NCI-H510A (cell line): ENCODE results near the gene SHH.
"Not testable (repeated sequence)": the region's sequence is repeated elsewhere in the genome, so short reads cannot be mapped to it uniquely, and the experiment has no call there.

Source experiments
- DNase-seq: peaks from one replicate; lab custom pipeline; 2025; lab: John Stamatoyannopoulos, UW

Gene SHH

DNA sequence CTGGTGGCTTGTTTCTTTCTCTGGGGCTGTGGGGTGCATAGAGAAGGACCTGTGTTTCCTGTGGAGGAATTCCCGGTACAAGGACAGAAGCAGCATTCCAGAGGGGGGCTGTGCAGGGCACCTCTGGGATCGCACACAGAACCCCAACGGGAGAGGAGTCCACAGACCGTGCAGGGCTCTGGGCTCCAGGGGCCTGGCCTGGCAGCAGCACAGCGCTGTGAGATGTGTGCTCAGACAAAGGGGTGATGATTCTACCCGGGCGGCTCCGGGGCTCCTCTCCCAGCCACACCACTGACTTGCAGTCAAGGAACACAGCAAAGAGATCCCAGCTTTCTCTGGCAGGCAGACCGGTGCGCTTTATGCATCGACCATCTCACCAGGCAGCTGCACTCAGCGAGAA is 6.9 kb upstream of the SHH start:
- DNase-seq = no peak

DNA sequence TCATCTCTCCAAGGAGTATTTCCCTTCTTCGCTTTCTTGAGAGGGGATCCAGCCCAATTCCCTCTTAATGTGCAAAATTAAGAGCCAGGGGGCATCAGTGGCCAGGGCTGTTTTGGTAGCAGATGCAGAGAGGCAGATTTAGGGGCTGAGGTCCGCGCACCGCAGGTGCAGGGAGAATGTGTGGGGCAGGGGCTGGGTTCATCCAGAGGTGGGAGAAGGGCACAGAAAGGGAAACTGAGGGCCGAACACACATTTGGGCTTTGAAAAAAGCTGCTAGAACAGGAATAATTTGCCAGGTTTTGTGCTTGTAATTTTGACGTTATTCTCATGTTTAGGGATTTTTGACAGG is 6.5 kb upstream of the SHH start:
- DNase-seq = no peak

DNA sequence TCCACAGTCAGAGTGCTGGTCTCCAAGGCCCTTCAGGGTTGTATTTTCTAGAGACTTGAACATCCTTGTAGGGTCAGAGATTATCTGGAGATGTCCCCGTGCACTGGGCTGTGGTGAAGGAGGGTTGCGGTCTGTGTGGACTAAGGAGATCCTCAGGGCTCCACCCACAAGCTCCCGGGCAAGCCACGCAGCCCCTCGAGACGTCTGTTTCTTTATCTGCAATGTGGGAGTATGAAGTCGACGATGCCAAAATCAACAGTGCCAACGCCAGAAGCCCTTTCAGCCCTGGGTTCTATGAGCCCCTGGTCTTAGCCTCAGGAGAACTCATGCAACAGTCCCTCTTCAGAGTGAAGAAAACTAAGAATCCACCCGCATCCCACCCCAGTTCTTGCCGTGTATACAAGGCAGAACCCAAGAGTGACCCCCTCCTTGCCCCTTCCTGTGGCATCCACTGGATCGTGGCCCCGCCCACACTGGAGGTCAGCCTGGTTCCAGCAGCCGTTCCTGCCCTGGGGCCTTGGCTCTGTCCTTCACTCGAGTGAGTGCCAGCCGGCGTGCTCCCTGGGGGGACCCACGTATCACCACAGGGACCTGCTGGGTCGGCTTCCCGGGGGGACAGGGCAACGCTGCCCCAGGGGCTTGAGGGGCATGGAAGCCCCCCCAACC is 6.0 kb upstream of the SHH start:
- DNase-seq = no peak

- not testable (repeated sequence) for DNase-seq
These were observed 5.3 kb upstream of the SHH start for GRCh38 chr7:155817515-155817914.

DNA sequence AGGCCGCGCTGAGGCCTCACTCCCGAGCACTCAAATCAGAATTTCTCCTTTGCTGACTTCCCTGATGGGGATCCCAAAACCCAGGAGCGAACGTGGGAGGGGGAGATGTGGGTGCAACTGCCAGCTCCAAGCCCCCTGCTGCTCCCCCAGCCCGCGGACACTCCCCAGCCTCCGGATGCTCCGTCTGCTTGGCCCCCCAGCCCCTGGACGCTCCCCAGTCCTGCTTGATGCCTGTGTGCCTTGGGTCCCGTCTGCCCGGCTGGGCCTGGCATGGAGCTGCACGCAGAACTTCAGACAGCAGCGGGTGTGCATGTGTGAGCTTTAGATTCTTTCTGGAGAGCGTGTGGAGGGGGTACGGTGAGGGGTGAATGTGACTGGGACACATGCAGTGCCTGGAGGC is 4.7 kb upstream of the SHH start:
- no peak for DNase-seq

DNA sequence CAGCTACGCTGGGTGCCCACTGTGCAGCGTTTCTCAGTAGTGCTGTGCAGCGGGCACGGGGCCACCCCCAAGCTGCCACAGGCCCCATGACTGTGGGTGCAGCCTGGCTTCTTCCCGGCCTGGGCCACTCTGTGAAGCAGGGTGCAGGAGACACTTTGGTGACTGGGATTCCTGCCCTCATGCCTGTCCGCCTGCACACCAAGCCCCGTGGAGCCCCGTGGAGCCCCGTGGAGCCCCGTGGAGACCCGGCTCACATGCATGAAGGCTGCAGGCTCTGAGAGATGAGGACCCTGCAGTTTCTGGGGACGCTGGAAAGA is 3.9 kb upstream of the SHH start:
- no peak for DNase-seq

DNA sequence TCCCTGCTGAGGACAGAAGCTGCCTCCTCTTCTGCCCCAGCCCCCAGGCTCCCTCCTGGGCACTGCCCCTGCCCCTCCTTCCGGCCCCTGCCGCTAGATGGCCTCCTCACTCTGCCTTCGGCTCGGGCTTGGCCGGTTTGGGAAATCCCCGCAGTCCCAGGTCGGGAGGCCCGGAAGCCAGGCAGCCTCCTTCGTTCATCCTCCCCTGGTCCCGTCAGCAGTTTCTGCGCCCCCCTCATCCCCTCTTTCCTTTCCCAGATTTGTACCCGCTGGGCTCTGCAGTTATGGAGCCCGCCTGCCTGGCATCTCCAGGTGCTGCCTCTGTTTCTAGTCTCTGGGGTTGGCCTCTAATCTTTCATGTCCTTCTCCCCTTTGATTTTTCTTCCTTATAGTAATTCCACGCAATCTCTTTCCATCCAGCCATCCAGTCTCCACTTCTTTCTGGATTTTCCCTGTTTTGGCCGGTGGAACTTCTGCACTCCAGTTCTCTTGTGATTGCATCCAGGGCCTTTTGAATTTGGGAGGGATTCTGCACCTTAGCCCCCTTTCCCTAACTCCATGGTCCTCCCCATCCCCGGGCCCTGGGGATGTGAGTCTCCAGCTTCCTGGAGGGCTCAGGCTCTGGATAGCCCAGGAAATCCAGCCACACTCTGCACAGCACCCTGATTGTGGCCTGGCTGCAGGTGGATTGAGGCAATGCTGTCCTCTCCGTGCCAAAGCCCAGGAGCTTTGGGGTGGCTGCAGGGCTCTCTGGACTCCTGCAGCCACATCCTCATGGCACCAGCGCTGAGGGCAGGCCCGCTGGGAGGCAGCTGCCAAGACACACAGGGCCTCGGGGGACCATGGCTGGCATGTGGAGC is 3.3 kb upstream of the SHH start:
- DNase-seq = no peak

DNA sequence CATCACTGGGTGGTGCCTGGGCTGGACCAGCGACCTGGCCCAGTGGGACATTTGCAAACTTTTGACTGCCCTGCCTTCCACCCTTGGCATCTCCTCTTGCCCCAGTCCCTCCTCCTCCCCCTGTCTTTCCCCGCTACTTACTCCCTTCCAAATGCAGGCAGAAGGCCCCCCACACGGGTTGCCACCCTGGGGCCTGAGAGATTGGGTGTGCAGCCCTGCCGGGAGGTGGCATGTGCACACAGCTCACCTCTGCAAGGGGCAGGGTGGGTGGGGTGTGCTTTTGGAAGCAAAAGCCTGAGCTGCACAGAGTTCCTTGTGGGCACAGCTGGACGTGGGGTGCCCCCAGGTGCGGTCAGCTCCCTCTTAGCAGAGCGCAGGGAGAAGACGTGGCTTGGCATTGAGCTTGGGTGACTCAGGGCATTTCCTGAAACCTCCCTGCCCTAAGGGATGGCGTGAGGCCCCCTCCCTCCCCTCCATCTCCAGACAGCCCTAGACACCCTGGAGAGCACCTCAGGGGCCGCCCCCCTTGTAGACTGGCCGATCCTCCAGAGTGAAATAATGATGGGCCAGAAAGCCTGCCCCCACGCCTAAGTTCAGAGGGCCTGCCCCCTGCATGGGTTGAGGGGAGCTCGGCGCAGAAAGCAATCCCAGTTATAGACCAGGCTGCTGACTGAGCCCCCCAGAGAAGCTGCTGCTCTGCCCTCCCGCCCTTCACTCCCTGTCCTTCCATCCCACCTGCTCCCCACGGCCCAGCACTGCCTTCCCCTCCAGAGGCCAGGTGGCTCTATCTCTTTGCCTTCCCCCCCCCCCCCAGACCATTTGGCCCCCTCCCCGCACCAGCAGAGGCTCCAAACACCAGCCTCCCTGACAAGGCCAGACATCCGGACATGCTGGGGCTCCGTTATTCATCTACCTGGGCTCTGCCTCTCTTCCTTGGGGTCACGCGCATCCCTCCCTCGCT is 2.3 kb upstream of the SHH start:
- no peak for DNase-seq

- DNase-seq = no peak
These were observed 1.5 kb upstream of the SHH start for GRCh38 chr7:155813546-155814315.

DNA sequence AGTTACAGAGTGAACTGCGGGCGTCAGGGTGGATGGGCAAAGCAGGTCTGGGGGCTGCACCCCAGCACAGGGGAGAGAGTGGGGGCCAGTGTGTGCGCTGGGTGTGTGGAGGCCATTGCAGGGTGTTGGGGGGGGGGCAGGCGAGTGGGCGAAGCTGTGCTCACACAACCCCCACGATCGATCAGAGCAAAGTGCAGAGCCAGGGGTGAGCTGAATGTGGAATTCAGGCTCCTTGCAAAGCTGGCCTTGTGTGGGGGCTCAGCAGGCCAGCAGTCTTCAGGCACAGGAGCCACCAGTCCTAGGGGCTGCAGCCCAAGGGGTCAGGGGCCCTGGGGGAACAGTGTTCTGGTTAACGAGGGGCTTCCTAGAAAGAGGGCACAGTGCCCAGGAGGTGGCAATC is 862 bp upstream of the SHH start:
- no peak for DNase-seq

GRCh38 chr7:155811560-155811894 is 736 bp downstream of the SHH start:
- DNase-seq = no peak

DNA sequence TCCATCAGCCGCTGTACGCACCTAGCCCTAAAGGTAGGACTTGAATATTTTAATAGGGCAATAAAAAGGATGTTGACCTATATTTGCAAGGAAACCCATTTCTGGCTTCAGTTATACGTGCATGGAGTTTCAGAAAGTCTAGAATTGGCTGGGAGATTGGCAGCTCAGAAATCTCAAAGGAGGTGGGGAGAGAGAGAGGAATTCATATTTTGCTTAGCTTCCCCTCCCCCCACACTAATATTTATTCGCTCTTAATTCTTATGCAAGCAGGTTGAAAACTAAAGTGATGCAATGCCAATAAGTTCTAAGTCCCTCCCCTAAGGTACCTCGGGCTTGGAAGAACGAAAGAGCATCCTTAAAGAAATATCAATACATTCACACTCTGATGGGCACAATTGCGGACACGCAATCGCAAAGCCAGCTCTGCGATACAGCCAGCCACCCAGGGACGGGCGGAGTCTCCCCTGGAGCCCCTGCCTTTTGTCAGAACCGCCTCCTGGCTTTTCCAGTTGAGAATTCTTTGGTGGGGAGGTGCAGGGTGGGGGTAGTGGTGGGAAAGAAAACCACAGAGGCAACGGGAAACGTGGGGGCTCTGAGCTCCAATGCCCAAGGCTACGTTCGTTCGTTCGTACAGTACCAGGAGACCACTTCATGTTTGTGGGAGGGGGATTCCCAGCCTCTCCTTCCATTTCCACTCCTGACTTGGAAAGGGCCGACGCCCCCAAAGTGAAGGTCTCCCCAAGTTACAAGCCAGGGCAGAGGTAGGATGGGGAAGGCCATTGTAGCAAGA is 1.3 kb downstream of the SHH start:
- DNase-seq = no peak

GRCh38 chr7:155809947-155810769 is 2.1 kb downstream of the SHH start:
- no peak for DNase-seq

GRCh38 chr7:155809332-155809946 is 2.8 kb downstream of the SHH start:
- no peak for DNase-seq

DNA sequence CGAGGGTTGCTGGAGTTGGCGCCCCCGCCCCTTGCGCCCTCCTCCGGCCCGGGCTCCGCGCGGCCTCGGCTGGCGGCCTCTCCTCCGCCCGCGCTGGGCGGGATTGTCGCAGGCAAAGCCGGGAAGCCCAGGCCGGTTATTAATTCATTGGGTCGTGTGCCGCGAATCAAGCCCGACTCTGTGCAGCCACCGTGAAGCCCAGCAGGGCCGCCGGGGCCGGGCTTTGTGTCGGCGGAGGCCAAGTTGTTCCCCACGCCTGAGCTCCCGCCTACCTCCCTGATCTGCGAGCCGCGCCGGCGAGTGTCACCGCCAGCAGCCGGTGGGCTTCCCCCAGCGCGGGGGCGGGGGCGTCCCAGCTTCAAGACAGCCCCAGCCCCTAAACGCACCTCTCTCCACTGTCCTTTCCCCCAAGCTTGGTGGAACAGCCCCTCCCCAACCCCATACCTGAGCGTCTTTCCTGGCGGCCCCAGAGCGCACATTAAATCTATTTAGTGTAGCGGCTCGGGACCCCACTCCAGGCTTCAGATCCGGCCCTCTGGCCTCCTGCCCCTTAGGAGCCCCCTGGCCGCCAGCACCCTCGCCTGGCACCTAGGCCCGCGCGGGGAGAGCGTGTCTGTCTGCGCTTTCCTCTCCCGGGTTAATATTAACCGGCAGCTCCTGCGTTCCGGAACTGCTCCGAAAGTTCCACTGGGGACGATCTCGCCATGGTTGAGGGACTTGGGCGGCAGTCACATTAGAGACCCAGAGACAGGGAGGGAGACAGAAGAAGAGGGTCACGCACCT is 3.5 kb downstream of the SHH start:
- DNase-seq = no peak

DNA sequence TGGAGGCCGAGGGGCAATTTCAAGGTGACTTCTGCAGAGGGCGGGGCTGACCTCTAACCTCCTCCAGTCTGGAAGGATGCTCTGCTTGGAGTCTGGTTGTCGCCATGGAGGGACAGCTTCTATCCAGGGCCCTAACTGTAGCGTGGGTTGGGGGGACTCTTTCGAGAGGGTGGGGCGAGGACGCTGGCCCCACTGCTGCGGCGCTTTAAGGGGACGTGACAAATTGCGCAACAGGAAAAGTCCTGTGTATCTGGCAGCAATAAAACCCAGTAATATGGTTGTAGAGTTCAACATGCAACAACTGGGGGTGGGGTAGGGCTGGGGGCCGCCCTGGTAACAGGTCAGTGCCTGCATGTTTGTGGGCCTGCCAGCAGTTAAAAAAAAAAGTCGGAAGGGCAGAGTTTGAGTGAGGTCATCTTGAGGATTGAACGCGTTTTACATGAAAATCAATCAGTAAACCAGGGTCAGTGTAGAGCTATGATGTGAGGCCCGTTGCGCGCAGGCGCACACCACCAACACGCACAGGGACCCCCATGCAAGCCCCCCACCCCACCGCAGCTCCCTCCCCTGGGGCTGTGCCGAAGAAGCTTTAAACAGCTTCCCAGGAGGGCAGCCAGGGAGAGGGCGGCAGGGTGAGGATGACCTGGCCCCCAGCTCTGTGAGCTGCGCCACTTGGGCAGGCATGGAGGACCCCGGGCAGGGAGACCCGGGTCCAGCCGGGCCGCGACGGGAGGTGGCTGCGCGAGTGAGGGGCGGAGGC is 4.3 kb downstream of the SHH start:
- no peak for DNase-seq

- DNase-seq = no peak
These were observed 5.1 kb downstream of the SHH start for GRCh38 chr7:155807065-155807671.
